Measurements from ENCODE around the gene RAB40AL. TPM values are rescaled to one million over a fixed set of nuclear protein-coding genes. Genes with fewer than 3 reads are reported as not detected.

RAB40AL gene
- polyA plus RNA-seq, 1 of the 3 experiments (the other 2 are of a cell fraction), result 0.67 TPM

- TF ChIP-seq FOXJ3 (CRISPR knock-in tag; IDR thresholded peaks at IDR 0.05), result no peak
- no peak for TF ChIP-seq IRF3 (IDR thresholded peaks at IDR 0.05; ENCODE audit: low read depth, low read length)
- TF ChIP-seq, protein P1, sequence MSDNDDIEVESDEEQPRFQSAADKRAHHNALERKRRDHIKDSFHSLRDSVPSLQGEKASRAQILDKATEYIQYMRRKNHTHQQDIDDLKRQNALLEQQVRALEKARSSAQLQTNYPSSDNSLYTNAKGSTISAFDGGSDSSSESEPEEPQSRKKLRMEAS (IDR thresholded peaks at IDR 0.05; ENCODE audit: low read depth), result no peak
- TF ChIP-seq FOXM1 (IDR thresholded peaks at IDR 0.05; ENCODE audit: low read depth), result no peak
Measured at GRCh38 chrX:102950908-102951866, 14.1 kb downstream of the RAB40AL start (continued).

DNA sequence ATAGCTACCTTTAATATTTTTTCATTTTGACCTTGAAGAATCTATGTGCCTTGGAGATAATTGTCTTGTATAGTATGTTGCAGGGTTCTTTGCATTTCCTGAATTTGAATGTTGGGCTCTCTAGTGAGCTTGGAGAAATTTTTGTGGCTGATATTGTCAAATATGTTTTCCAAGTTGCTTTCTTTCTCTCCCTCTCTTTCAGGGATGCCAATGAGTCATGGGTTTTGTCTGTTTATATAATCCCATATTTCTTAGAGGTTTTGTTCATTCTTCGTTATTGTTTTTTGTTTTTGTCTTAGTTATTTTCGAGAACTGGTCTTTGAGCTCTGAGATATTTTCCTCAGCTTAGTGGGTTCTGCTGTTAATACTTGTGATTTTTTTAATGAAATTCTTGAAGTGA, 20.7 kb downstream of the RAB40AL start:
- Histone ChIP-seq H3K79me2 (ENCODE audit: insufficient read depth) (no peaks in the 10 kb centered on the region), H3K27ac (ENCODE audit: low read depth in 2 of 2, low read length in 1 of 2) (no peak overlapping the region), H3F3A (replicated peaks; ENCODE audit: insufficient read depth) (no peaks in the 10 kb centered on the region), H3K9me2 (no peaks in the 10 kb centered on the region), H3K9me3 (no peaks in the 10 kb centered on the region), H3K9ac (no peak overlapping the region), H3K27me3 (ENCODE audit: insufficient read depth) (no peaks in the 10 kb centered on the region), H3K36me3 (replicated peaks in 1 of 2; ENCODE audit: control insufficient read depth in 1 of 2, insufficient read depth in 2 of 2, low read length in 1 of 2) (no peaks in the 10 kb centered on the region), H4K20me1 (ENCODE audit: insufficient read depth) (no peaks in the 10 kb centered on the region), H2AFZ (ENCODE audit: low read depth) (no peak overlapping the region), H3K4me2 (no peak overlapping the region), H3K4me1 (ENCODE audit: control insufficient read depth in 1 of 2, insufficient read depth in 2 of 2, low read depth in 1 of 2, low read length in 1 of 2) (peaks cover 0 to 11% of the 10 kb centered on the region in 2 experiments; a peak in 2 of 4 replicates), H3K4me3 (ENCODE audit: low read depth in 2 of 2, low read length in 1 of 2) (no peak overlapping the region)
- POLR2A ChIA-PET, result no interaction called here
- no peak for TF ChIP-seq NFIC (IDR thresholded peaks at IDR 0.05; ENCODE audit: borderline replicate concordance)
- TF ChIP-seq TAF1 (IDR thresholded peaks at IDR 0.05; ENCODE audit: borderline replicate concordance, low read depth, low read length), result no peak
- no peak for TF ChIP-seq ELF1 (IDR thresholded peaks at IDR 0.05)
- no peak for TF ChIP-seq RFX5 (IDR thresholded peaks at IDR 0.05; ENCODE audit: low read length)
- TF ChIP-seq POLR2AphosphoS5 (IDR thresholded peaks at IDR 0.05; ENCODE audit: low read depth, low read length), result no peak
- TF ChIP-seq SMC3 (IDR thresholded peaks at IDR 0.05; ENCODE audit: low read depth, low read length), result no peak
- no peak for TF ChIP-seq RAD21 (IDR thresholded peaks at IDR 0.05; ENCODE audit: low read length)
- no peak for DNase-seq
- 43% methylated on average over 2 of the region's 2 CpGs for WGBS (ENCODE audit: low lambda C conversion rate)
- CTCF ChIA-PET, result interaction anchor here (0.9 kb wide), 1 partner anchor 23 kb away, joined by 3 read pairs; no protein-coding TSS in a partner anchor

GRCh38 chrX:102958794-102959193, 21.7 kb downstream of the RAB40AL start:
- Histone ChIP-seq H3K4me3 (ENCODE audit: low read depth in 2 of 2, low read length in 1 of 2) (no peak overlapping the region), H3K27me3 (ENCODE audit: insufficient read depth) (no peaks in the 10 kb centered on the region), H3K36me3 (replicated peaks in 1 of 2; ENCODE audit: control insufficient read depth in 1 of 2, insufficient read depth in 2 of 2, low read length in 1 of 2) (no peaks in the 10 kb centered on the region), H3K9me2 (no peaks in the 10 kb centered on the region), H3K79me2 (ENCODE audit: insufficient read depth) (no peaks in the 10 kb centered on the region), H4K20me1 (ENCODE audit: insufficient read depth) (no peaks in the 10 kb centered on the region), H3K4me1 (ENCODE audit: control insufficient read depth in 1 of 2, insufficient read depth in 2 of 2, low read depth in 1 of 2, low read length in 1 of 2) (peaks cover 0 to 11% of the 10 kb centered on the region in 2 experiments; a peak in 2 of 4 replicates), H3F3A (replicated peaks; ENCODE audit: insufficient read depth) (no peaks in the 10 kb centered on the region), H3K9ac (no peak overlapping the region), H3K27ac (ENCODE audit: low read depth in 2 of 2, low read length in 1 of 2) (no peak overlapping the region), H2AFZ (ENCODE audit: low read depth) (no peak overlapping the region), H3K4me2 (no peak overlapping the region), H3K9me3 (no peaks in the 10 kb centered on the region)
- CTCF ChIA-PET, result interaction anchor here (7.0 kb wide), 1 partner anchor 8 kb away, joined by 82 read pairs; no protein-coding TSS in a partner anchor
- TF ChIP-seq RAD21 (IDR thresholded peaks at IDR 0.05; ENCODE audit: low read length) (no peak), FOXJ3 (CRISPR knock-in tag; IDR thresholded peaks at IDR 0.05) (no peak)
- POLR2A ChIA-PET, result no interaction called here
- WGBS (ENCODE audit: low lambda C conversion rate), result 62% methylated on average over 5 of the region's 5 CpGs
- DNase-seq, result no peak

All from SK-N-SH (cell line).